Neural progenitor cell (in vitro differentiated cells): ENCODE results near the gene RASGEF1B. TPM values are rescaled to one million over a fixed set of nuclear protein-coding genes. Genes with fewer than 3 reads are reported as not detected.

Experiments used
- DNase-seq: peaks from one replicate; pipeline ENCODE4 v3.0.0-alpha.2; 2016; ENCODE audit warnings: low spot score
- H2AFZ ChIP-seq: fragments of 200-600 bp; sonication (generic); replicated peaks from 2 replicates; pipeline ENCODE4 v1.6.1; 2016; ENCODE audit warnings: antibody characterized with exemption
- H3F3A ChIP-seq: fragments of 200-600 bp; sonication (generic); 2 replicates; pipeline ENCODE4 v1.6.1; 2016; ENCODE audit warnings: antibody characterized with exemption, low read depth
- H3K27ac ChIP-seq: fragments of 200-600 bp; sonication (generic); 2 replicates; pipeline ENCODE4 v1.5.1; 2016; ENCODE audit warnings: mild to moderate bottlenecking
- H3K27me3 ChIP-seq: fragments of 200-600 bp; sonication (generic); 2 replicates; pipeline ENCODE4 v1.6.1; 2016; ENCODE audit warnings: mild to moderate bottlenecking, moderate library complexity
- H3K36me3 ChIP-seq: fragments of 200-600 bp; sonication (generic); 2 replicates; pipeline ENCODE4 v1.5.1; 2016
- H3K4me1 ChIP-seq: fragments of 200-600 bp; sonication (generic); 2 replicates; pipeline ENCODE4 v1.6.1; 2016; ENCODE audit warnings: mixed run types
- H3K4me2 ChIP-seq: fragments of 200-600 bp; sonication (generic); 2 replicates; pipeline ENCODE4 v1.6.1; 2016
- H3K4me3 ChIP-seq: fragments of 200-600 bp; sonication (generic); 2 replicates; pipeline ENCODE4 v1.5.1; 2016
- H3K79me2 ChIP-seq: fragments of 200-600 bp; sonication (generic); 2 replicates; pipeline ENCODE4 v1.6.1; 2016; ENCODE audit warnings: low read depth
- H3K9ac ChIP-seq: fragments of 200-600 bp; sonication (generic); 2 replicates; pipeline ENCODE4 v1.6.1; 2016
- H3K9me3 ChIP-seq: fragments of 200-600 bp; sonication (generic); 2 replicates; pipeline ENCODE4 v1.5.1; 2016; ENCODE audit warnings: low read depth
- H4K20me1 ChIP-seq: fragments of 200-600 bp; sonication (generic); 2 replicates; pipeline ENCODE4 v1.6.1; 2016; ENCODE audit warnings: low read depth
- H3K27ac Mint-ChIP-seq: 3 replicates; pipeline ENCODE4 v1.8.0; 2021; ENCODE audit warnings: mixed read lengths
- H3K27me3 Mint-ChIP-seq: 2 replicates; pipeline ENCODE4 v1.8.0; 2022; ENCODE audit warnings: low read depth, mild to moderate bottlenecking, inconsistent platforms, moderate library complexity, mixed read lengths; ENCODE audit not compliant: insufficient read depth
- H3K36me3 Mint-ChIP-seq: 3 replicates; pipeline ENCODE4 v1.8.0; 2021; ENCODE audit warnings: mixed read lengths
- H3K4me1 Mint-ChIP-seq: 3 replicates; pipeline ENCODE4 v1.8.0; 2021; ENCODE audit warnings: mixed read lengths
- H3K4me3 Mint-ChIP-seq: 3 replicates; pipeline ENCODE4 v1.8.0; 2021; ENCODE audit warnings: mild to moderate bottlenecking, moderate library complexity, mixed read lengths
- H3K9me3 Mint-ChIP-seq: 3 replicates; pipeline ENCODE4 v1.8.0; 2020; ENCODE audit warnings: mixed read lengths
- CTCF ChIP-seq: fragments of 200-600 bp; sonication (generic); IDR thresholded peaks from 2 replicates; pipeline ENCODE4 v1.5.1; 2017; ENCODE audit warnings: antibody characterized with exemption, mild to moderate bottlenecking
- EZH2 ChIP-seq: fragments of 200-600 bp; sonication (generic); IDR thresholded peaks from 2 replicates; pipeline ENCODE4 v1.6.1; 2017; ENCODE audit warnings: antibody characterized with exemption, mild to moderate bottlenecking, moderate library complexity
- EZH2phosphoT487 ChIP-seq: fragments of 200-600 bp; sonication (generic); IDR thresholded peaks from 2 replicates; pipeline ENCODE4 v1.6.1; 2017; ENCODE audit warnings: antibody characterized with exemption
- total RNA-seq: library from RNA; depleted of rRNA; stranded (reverse); fragments of >200 nt; gene quantifications from 2 replicates; pipeline ENCODE4 v1.2.3, GENCODE V29; 2015; ENCODE audit warnings: low replicate concordance

Gene RASGEF1B
- total RNA-seq, 1 donor from 2014 or later, result 9.4 TPM

- H3K9me3 Mint-ChIP-seq, result no peaks in the 10 kb centered on the region
- H3K27ac Mint-ChIP-seq, result peak overlapping the region; percentile 34
- H3K36me3 Mint-ChIP-seq, result no peaks in the 10 kb centered on the region
- Histone ChIP-seq H3K36me3 (no peaks in the 10 kb centered on the region), H2AFZ (no peak overlapping the region), H3K79me2 (no peaks in the 10 kb centered on the region), H3F3A (no peaks in the 10 kb centered on the region), H4K20me1 (no peaks in the 10 kb centered on the region), H3K27me3 (no peaks in the 10 kb centered on the region), H3K4me3 (no peak overlapping the region), H3K4me1 (peaks cover 18% of the 10 kb centered on the region), H3K9ac (no peak overlapping the region), H3K9me3 (no peaks in the 10 kb centered on the region), H3K27ac (no peak overlapping the region), H3K4me2 (no peak overlapping the region)
- H3K4me1 Mint-ChIP-seq, result peaks cover 52% of the 10 kb centered on the region
- peaks cover 8% of the 10 kb centered on the region for H3K27me3 Mint-ChIP-seq
- peak overlapping the region; percentile 35 for H3K4me3 Mint-ChIP-seq
- no peak for DNase-seq
- no peak for TF ChIP-seq CTCF
- no peak for TF ChIP-seq EZH2phosphoT487
- no peak for TF ChIP-seq EZH2
These were observed 32.7 kb upstream of the RASGEF1B start for GRCh38 chr4:81504112-81505003.

GRCh38 chr4:81503586-81503985, 31.9 kb upstream of the RASGEF1B start:
- Mint-ChIP-seq H3K27me3 (peaks cover 8% of the 10 kb centered on the region), H3K27ac (no peak overlapping the region), H3K4me1 (peaks cover 53% of the 10 kb centered on the region), H3K9me3 (no peaks in the 10 kb centered on the region), H3K4me3 (no peak overlapping the region), H3K36me3 (no peaks in the 10 kb centered on the region)
- Histone ChIP-seq H3K79me2 (no peaks in the 10 kb centered on the region), H3K4me3 (no peak overlapping the region), H3K27me3 (no peaks in the 10 kb centered on the region), H3K27ac (no peak overlapping the region), H4K20me1 (no peaks in the 10 kb centered on the region), H3K4me1 (peaks cover 22% of the 10 kb centered on the region), H3K4me2 (no peak overlapping the region), H2AFZ (no peak overlapping the region), H3K36me3 (no peaks in the 10 kb centered on the region), H3K9me3 (no peaks in the 10 kb centered on the region), H3K9ac (no peak overlapping the region), H3F3A (no peaks in the 10 kb centered on the region)
- no peak for DNase-seq
- TF ChIP-seq CTCF (no peak), EZH2phosphoT487 (no peak), EZH2 (no peak)

GRCh38 chr4:81502564-81502963, 30.9 kb upstream of the RASGEF1B start:
- Histone ChIP-seq H4K20me1 (no peaks in the 10 kb centered on the region), H3K36me3 (no peaks in the 10 kb centered on the region), H3K79me2 (no peaks in the 10 kb centered on the region), H3K9ac (no peak overlapping the region), H3F3A (no peaks in the 10 kb centered on the region), H3K9me3 (no peaks in the 10 kb centered on the region), H3K27me3 (no peaks in the 10 kb centered on the region), H2AFZ (no peak overlapping the region), H3K4me2 (no peak overlapping the region), H3K27ac (no peak overlapping the region), H3K4me1 (peaks cover 24% of the 10 kb centered on the region), H3K4me3 (no peak overlapping the region)
- Mint-ChIP-seq H3K4me3 (no peak overlapping the region), H3K27ac (no peak overlapping the region), H3K9me3 (no peaks in the 10 kb centered on the region), H3K36me3 (no peaks in the 10 kb centered on the region), H3K4me1 (peaks cover 52% of the 10 kb centered on the region), H3K27me3 (peaks cover 10% of the 10 kb centered on the region)
- no peak for DNase-seq
- no peak for TF ChIP-seq CTCF
- no peak for TF ChIP-seq EZH2phosphoT487
- TF ChIP-seq EZH2, result no peak
